Colonic mucosa (tissue), 4 donors: ENCODE data around the gene SIRT7. TPM values are rescaled to one million over a fixed set of nuclear protein-coding genes. Genes with fewer than 3 reads are reported as not detected.
A peak's percentile ranks its signal among the peaks of the same experiment; 100 is the strongest.
"Not testable (repeated sequence)": the region's sequence is repeated elsewhere in the genome, so short reads cannot be mapped to it uniquely, and the experiment has no call there.

Experiments
- DNase-seq: peaks from one replicate; pipeline ENCODE4 v3.0.0-alpha.2; 2020
- H3K27ac ChIP-seq: fragments of 200-600 bp; one replicate; pipeline ENCODE4 v1.8.0; 2021
- H3K27me3 ChIP-seq: fragments of 200-600 bp; one replicate; pipeline ENCODE4 v1.8.0; 2021
- H3K36me3 ChIP-seq: fragments of 200-600 bp; one replicate; pipeline ENCODE4 v1.8.0; 2021
- H3K4me1 ChIP-seq: fragments of 200-600 bp; one replicate; pipeline ENCODE4 v1.8.0; 2021; ENCODE audit warnings: mild to moderate bottlenecking
- H3K4me3 ChIP-seq: fragments of 200-600 bp; one replicate; pipeline ENCODE4 v1.8.0; 2021
- H3K9ac ChIP-seq, 2 donors: one replicate each; pipeline ENCODE4 v1.7.0; 2013; ENCODE audit warnings: control low read depth in 2 of 2, low read depth in 2 of 2, low read length in 2 of 2
- H3K9me3 ChIP-seq: fragments of 200-600 bp; one replicate; pipeline ENCODE4 v1.8.0; 2021
- CTCF ChIP-seq: fragments of 200-600 bp; IDR thresholded peaks from one replicate; pipeline ENCODE4 v1.8.0; 2022; ENCODE audit warnings: antibody characterized with exemption, mild to moderate bottlenecking
- intact Hi-C: fragments of 100-400 bp; cut with DNase I; formaldehyde crosslinking; loops from one replicate; pipeline ENCODE4 v1.14.1; 2022
- total RNA-seq, 2 donors: library from RNA; stranded (reverse); fragmentation: NEBNext Ultra II Directional in 1 of 2; extraction: Animal tissue kit (Norgen Biotek cat#: 25700) in 1 of 2; gene quantifications; one replicate each; pipeline ENCODE4 v1.2.1, GENCODE V29; 2021
- donor health status: healthy.
- donor health status: DM: no; HTN: no; CAD: no.
- donor health status: DM: no; HTN: no; CAD: no.

Gene SIRT7
- total RNA-seq, 2 donors from 2014 or later, result 43.3 to 81.9 TPM

- Histone ChIP-seq H3K27me3 (no peaks in the 10 kb centered on the region), H3K36me3 (no peaks in the 10 kb centered on the region), H3K27ac (no peak overlapping the region), H3K9ac (no peak overlapping the region), H3K4me3 (no peak overlapping the region), H3K9me3 (no peaks in the 10 kb centered on the region), H3K4me1 (peaks cover 32% of the 10 kb centered on the region)
- intact Hi-C loops, result no loop called here
- no peak for TF ChIP-seq CTCF
- DNase-seq, result no peak
These were observed 4.1 kb upstream of the SIRT7 start for GRCh38 chr17:81921996-81922565.

DNA sequence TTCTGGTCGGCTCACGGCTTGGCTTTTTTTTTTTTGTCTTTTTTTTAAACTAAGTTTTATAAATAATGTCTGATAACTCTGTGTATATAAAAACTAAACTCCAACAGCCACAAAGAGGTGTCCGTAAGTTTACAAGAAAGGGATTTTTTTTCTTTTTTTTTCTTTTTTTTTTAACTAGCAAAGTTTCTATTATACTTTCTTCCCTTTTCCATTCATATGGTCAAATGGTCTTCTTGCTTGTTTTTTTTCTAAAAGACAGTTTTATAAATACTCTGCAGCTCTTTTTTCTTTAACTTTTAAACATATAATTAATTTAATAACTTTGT is 3.5 kb upstream of the SIRT7 start:
- Histone ChIP-seq H3K9ac (no peak overlapping the region), H3K4me3 (no peak overlapping the region), H3K27me3 (no peaks in the 10 kb centered on the region), H3K4me1 (peaks cover 36% of the 10 kb centered on the region), H3K36me3 (no peaks in the 10 kb centered on the region), H3K9me3 (no peaks in the 10 kb centered on the region), H3K27ac (no peak overlapping the region)
- intact Hi-C loops, result no loop called here
- DNase-seq, result no peak
- TF ChIP-seq CTCF, result no peak

DNA sequence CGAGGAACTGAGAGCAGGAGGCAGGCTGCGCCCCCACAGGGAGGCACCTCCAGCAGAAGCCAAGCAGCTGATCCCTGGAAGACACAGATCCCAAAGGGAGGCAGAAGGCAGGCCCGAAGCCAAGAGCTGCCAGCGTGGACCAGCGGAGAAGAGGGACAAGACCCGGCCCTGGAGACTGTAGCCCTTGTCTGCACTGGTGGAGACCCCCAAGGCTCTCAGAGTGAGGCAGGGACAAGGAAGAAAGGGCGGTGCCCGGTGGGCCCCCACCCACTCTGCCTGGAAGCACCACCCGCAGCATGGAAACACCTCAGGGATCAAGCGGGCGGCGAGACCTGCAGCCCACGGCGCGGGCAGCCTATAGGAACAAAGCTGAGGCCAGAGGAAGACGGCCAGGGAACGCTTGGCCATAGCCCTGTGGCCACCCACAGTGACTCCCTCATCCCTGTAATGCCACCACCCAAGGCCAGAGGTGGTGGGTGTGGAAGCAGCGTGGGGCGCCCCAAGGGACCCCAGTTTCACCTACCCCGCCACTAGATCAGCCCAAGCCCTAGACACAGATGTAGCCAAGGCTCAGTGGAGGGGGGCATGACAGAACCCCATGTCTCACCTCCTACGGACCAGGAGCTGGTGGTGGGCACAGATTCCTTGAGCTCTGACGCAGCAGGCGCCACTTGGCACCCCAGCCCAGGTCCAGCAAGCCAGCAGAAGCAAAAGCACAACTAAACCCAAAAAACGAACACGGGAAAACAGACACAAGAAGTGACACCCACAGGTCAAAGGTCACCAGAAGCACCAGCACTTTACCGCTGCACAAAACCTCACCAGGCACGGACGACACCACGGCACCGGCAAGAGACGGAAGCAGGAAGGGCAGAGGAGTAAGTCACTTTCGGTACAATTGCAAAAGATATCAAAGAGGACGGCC is 2.9 kb upstream of the SIRT7 start:
- Histone ChIP-seq H3K27me3 (no peaks in the 10 kb centered on the region), H3K9ac (no peak overlapping the region), H3K4me3 (no peak overlapping the region), H3K4me1 (peaks cover 37% of the 10 kb centered on the region), H3K27ac (no peak overlapping the region), H3K9me3 (no peaks in the 10 kb centered on the region), H3K36me3 (no peaks in the 10 kb centered on the region)
- DNase-seq, result no peak
- intact Hi-C loops, result no loop called here
- no peak for TF ChIP-seq CTCF

GRCh38 chr17:81918832-81919545 is 1.0 kb upstream of the SIRT7 start:
- Histone ChIP-seq H3K36me3 (peaks cover 6% of the 10 kb centered on the region), H3K27me3 (no peaks in the 10 kb centered on the region), H3K9ac (peak overlapping the region; percentile 8 to 71), H3K9me3 (no peaks in the 10 kb centered on the region), H3K27ac (peak overlapping the region; percentile 88), H3K4me1 (peaks cover 25% of the 10 kb centered on the region), H3K4me3 (no peak overlapping the region)
- intact Hi-C loops, result no loop called here
- TF ChIP-seq CTCF, result no peak
- DNase-seq, result peak; percentile 84

- Histone ChIP-seq H3K9ac (peak overlapping the region in 1 of 2 donors; percentile 71), H3K27ac (peak overlapping the region; percentile 88), H3K36me3 (peaks cover 12% of the 10 kb centered on the region), H3K4me1 (peaks cover 20% of the 10 kb centered on the region), H3K4me3 (peak overlapping the region; percentile 86)
- intact Hi-C loops, DNase-seq, H3K9me3 ChIP-seq, H3K27me3 ChIP-seq: not testable (repeated sequence)
These were observed 325 bp upstream of the SIRT7 start for GRCh38 chr17:81918333-81918669.
